ENCODE measurements around the gene ZBTB5. TPM values are rescaled to one million over a fixed set of nuclear protein-coding genes. Genes with fewer than 3 reads are reported as not detected.
"Not testable (repeated sequence)": the region's sequence is repeated elsewhere in the genome, so short reads cannot be mapped to it uniquely, and the experiment has no call there.

ZBTB5 gene
- polyA plus RNA-seq, 2 donors: 6.1 to 9.9 TPM

GRCh38 chr9:37428345-37428744 lies 36.9 kb downstream of the ZBTB5 start:
- Histone ChIP-seq H3K4me3 (ENCODE audit: low read depth in 1 of 2, low read length in 2 of 2) (no peak overlapping the region), H3K9me3 (ENCODE audit: control insufficient read depth in 2 of 2, insufficient read depth in 1 of 2, low read depth in 1 of 2, low read length in 1 of 2) (no peaks in the 10 kb centered on the region), H3K4me1 (ENCODE audit: control insufficient read depth in 2 of 2, insufficient read depth in 2 of 2, low read length in 1 of 2) (peaks cover 17 to 22% of the 10 kb centered on the region in 2 donors), H3K27ac (ENCODE audit: low read depth in 2 of 2, low read length in 1 of 2) (no peak overlapping the region), H3K36me3 (ENCODE audit: control insufficient read depth in 2 of 2, insufficient read depth in 2 of 2, low read length in 1 of 2) (peaks cover 10 to 19% of the 10 kb centered on the region in 2 donors), H3K27me3 (ENCODE audit: control insufficient read depth in 1 of 2, insufficient read depth in 2 of 2, low read length in 2 of 2) (no peaks in the 10 kb centered on the region)
- WGBS, 2 donors: 90 to 92% methylated on average over 14 of the region's 14 CpGs

GRCh38 chr9:37426846-37427245 lies 38.4 kb downstream of the ZBTB5 start:
- Histone ChIP-seq H3K9me3 (ENCODE audit: control insufficient read depth in 2 of 2, insufficient read depth in 1 of 2, low read depth in 1 of 2, low read length in 1 of 2) (no peaks in the 10 kb centered on the region), H3K4me3 (ENCODE audit: low read depth in 1 of 2, low read length in 2 of 2) (no peak overlapping the region), H3K4me1 (ENCODE audit: control insufficient read depth in 2 of 2, insufficient read depth in 2 of 2, low read length in 1 of 2) (peaks cover 17 to 22% of the 10 kb centered on the region in 2 donors), H3K27me3 (ENCODE audit: control insufficient read depth in 1 of 2, insufficient read depth in 2 of 2, low read length in 2 of 2) (no peaks in the 10 kb centered on the region), H3K36me3 (ENCODE audit: control insufficient read depth in 2 of 2, insufficient read depth in 2 of 2, low read length in 1 of 2) (peaks cover 10 to 16% of the 10 kb centered on the region in 2 donors), H3K27ac (ENCODE audit: low read depth in 2 of 2, low read length in 1 of 2) (no peak overlapping the region)
- WGBS, 2 donors: 87 to 89% methylated on average over 6 of the region's 6 CpGs

- 94 to 95% methylated on average over 15 of the region's 15 CpGs for WGBS, 2 donors
- H3K9me3 ChIP-seq (ENCODE audit: control insufficient read depth in 2 of 2, insufficient read depth in 1 of 2, low read depth in 1 of 2, low read length in 1 of 2); H3K4me3 ChIP-seq (ENCODE audit: low read depth in 1 of 2, low read length in 2 of 2); H3K27ac ChIP-seq (ENCODE audit: low read depth in 2 of 2, low read length in 1 of 2); H3K27me3 ChIP-seq (ENCODE audit: control insufficient read depth in 1 of 2, insufficient read depth in 2 of 2, low read length in 2 of 2): not testable (repeated sequence)
- H3K36me3 ChIP-seq (ENCODE audit: control insufficient read depth in 2 of 2, insufficient read depth in 2 of 2, low read length in 1 of 2): peaks cover 10 to 16% of the 10 kb centered on the region in 2 donors
- H3K4me1 ChIP-seq (ENCODE audit: control insufficient read depth in 2 of 2, insufficient read depth in 2 of 2, low read length in 1 of 2): peaks cover 17 to 22% of the 10 kb centered on the region in 2 donors
These were observed 38.8 kb downstream of the ZBTB5 start for GRCh38 chr9:37426431-37426830.

GRCh38 chr9:37425298-37425752 lies 39.9 kb downstream of the ZBTB5 start:
- Histone ChIP-seq H3K27me3 (ENCODE audit: control insufficient read depth in 1 of 2, insufficient read depth in 2 of 2, low read length in 2 of 2) (no peaks in the 10 kb centered on the region), H3K9me3 (ENCODE audit: control insufficient read depth in 2 of 2, insufficient read depth in 1 of 2, low read depth in 1 of 2, low read length in 1 of 2) (no peaks in the 10 kb centered on the region), H3K27ac (ENCODE audit: low read depth in 2 of 2, low read length in 1 of 2) (no peak overlapping the region), H3K4me1 (ENCODE audit: control insufficient read depth in 2 of 2, insufficient read depth in 2 of 2, low read length in 1 of 2) (peaks cover 17 to 22% of the 10 kb centered on the region in 2 donors), H3K36me3 (ENCODE audit: control insufficient read depth in 2 of 2, insufficient read depth in 2 of 2, low read length in 1 of 2) (peaks cover 10 to 13% of the 10 kb centered on the region in 2 donors), H3K4me3 (ENCODE audit: low read depth in 1 of 2, low read length in 2 of 2) (no peak overlapping the region)
- 77 to 78% methylated on average over 11 of the region's 11 CpGs for WGBS, 2 donors

- 62 to 63% methylated on average over 18 of the region's 18 CpGs for WGBS, 2 donors
- Histone ChIP-seq H3K36me3 (ENCODE audit: control insufficient read depth in 2 of 2, insufficient read depth in 2 of 2, low read length in 1 of 2) (peaks cover 10 to 11% of the 10 kb centered on the region in 2 donors), H3K4me1 (ENCODE audit: control insufficient read depth in 2 of 2, insufficient read depth in 2 of 2, low read length in 1 of 2) (peaks cover 17 to 22% of the 10 kb centered on the region in 2 donors), H3K9me3 (ENCODE audit: control insufficient read depth in 2 of 2, insufficient read depth in 1 of 2, low read depth in 1 of 2, low read length in 1 of 2) (no peaks in the 10 kb centered on the region), H3K4me3 (ENCODE audit: low read depth in 1 of 2, low read length in 2 of 2) (no peak overlapping the region), H3K27me3 (ENCODE audit: control insufficient read depth in 1 of 2, insufficient read depth in 2 of 2, low read length in 2 of 2) (no peaks in the 10 kb centered on the region), H3K27ac (ENCODE audit: low read depth in 2 of 2, low read length in 1 of 2) (no peak overlapping the region)
These were observed 40.5 kb downstream of the ZBTB5 start for GRCh38 chr9:37424686-37425297.

GRCh38 chr9:37424204-37424685 lies 41.0 kb downstream of the ZBTB5 start:
- peaks cover 17 to 22% of the 10 kb centered on the region in 2 donors for H3K4me1 ChIP-seq (ENCODE audit: control insufficient read depth in 2 of 2, insufficient read depth in 2 of 2, low read length in 1 of 2)
- H3K27me3 ChIP-seq (ENCODE audit: control insufficient read depth in 1 of 2, insufficient read depth in 2 of 2, low read length in 2 of 2): no peaks in the 10 kb centered on the region
- no peaks in the 10 kb centered on the region for H3K9me3 ChIP-seq (ENCODE audit: control insufficient read depth in 2 of 2, insufficient read depth in 1 of 2, low read depth in 1 of 2, low read length in 1 of 2)
- H3K36me3 ChIP-seq (ENCODE audit: control insufficient read depth in 2 of 2, insufficient read depth in 2 of 2, low read length in 1 of 2): peaks cover 10 to 11% of the 10 kb centered on the region in 2 donors
- 64 to 71% methylated on average over 8 of the region's 8 CpGs for WGBS, 2 donors
- H3K27ac ChIP-seq (ENCODE audit: low read depth in 2 of 2, low read length in 1 of 2): no peak overlapping the region
- H3K4me3 ChIP-seq (ENCODE audit: low read depth in 1 of 2, low read length in 2 of 2): no peak overlapping the region

GRCh38 chr9:37423508-37423907 lies 41.7 kb downstream of the ZBTB5 start:
- Histone ChIP-seq H3K4me3 (ENCODE audit: low read depth in 1 of 2, low read length in 2 of 2) (peak overlapping the region in 1 of 2 donors; percentile 69), H3K27me3 (ENCODE audit: control insufficient read depth in 1 of 2, insufficient read depth in 2 of 2, low read length in 2 of 2) (no peaks in the 10 kb centered on the region), H3K27ac (ENCODE audit: low read depth in 2 of 2, low read length in 1 of 2) (no peak overlapping the region), H3K4me1 (ENCODE audit: control insufficient read depth in 2 of 2, insufficient read depth in 2 of 2, low read length in 1 of 2) (peaks cover 17 to 22% of the 10 kb centered on the region in 2 donors), H3K9me3 (ENCODE audit: control insufficient read depth in 2 of 2, insufficient read depth in 1 of 2, low read depth in 1 of 2, low read length in 1 of 2) (no peaks in the 10 kb centered on the region), H3K36me3 (ENCODE audit: control insufficient read depth in 2 of 2, insufficient read depth in 2 of 2, low read length in 1 of 2) (peaks cover 7 to 11% of the 10 kb centered on the region in 2 donors)
- WGBS, 2 donors: 44 to 60% methylated on average over 2 of the region's 2 CpGs

- H3K27me3 ChIP-seq (ENCODE audit: control insufficient read depth in 1 of 2, insufficient read depth in 2 of 2, low read length in 2 of 2): no peaks in the 10 kb centered on the region
- peaks cover 0 to 6% of the 10 kb centered on the region in 2 donors for H3K36me3 ChIP-seq (ENCODE audit: control insufficient read depth in 2 of 2, insufficient read depth in 2 of 2, low read length in 1 of 2)
- peak within 1 kb of the TSS; percentile 82 to 91 for H3K27ac ChIP-seq (ENCODE audit: low read depth in 2 of 2, low read length in 1 of 2)
- 1% methylated on average over 56 of the region's 56 CpGs for WGBS, 2 donors
- peak within 1 kb of the TSS; percentile 69 to 70 for H3K4me3 ChIP-seq (ENCODE audit: low read depth in 1 of 2, low read length in 2 of 2)
- H3K9me3 ChIP-seq (ENCODE audit: control insufficient read depth in 2 of 2, insufficient read depth in 1 of 2, low read depth in 1 of 2, low read length in 1 of 2): no peaks in the 10 kb centered on the region
- peaks cover 17 to 24% of the 10 kb centered on the region in 2 donors for H3K4me1 ChIP-seq (ENCODE audit: control insufficient read depth in 2 of 2, insufficient read depth in 2 of 2, low read length in 1 of 2)
These were observed 42.8 kb downstream of the ZBTB5 start, which contains the start of gene GRHPR for GRCh38 chr9:37422289-37423104. TSS of gene GRHPR (plus strand) at chr9:37422696. CDS start at chr9:37422751, 55 bp downstream.

- H3K9me3 ChIP-seq (ENCODE audit: control insufficient read depth in 2 of 2, insufficient read depth in 1 of 2, low read depth in 1 of 2, low read length in 1 of 2): no peaks in the 10 kb centered on the region
- peaks cover 0 to 4% of the 10 kb centered on the region in 2 donors for H3K36me3 ChIP-seq (ENCODE audit: control insufficient read depth in 2 of 2, insufficient read depth in 2 of 2, low read length in 1 of 2)
- H3K4me1 ChIP-seq (ENCODE audit: control insufficient read depth in 2 of 2, insufficient read depth in 2 of 2, low read length in 1 of 2): peaks cover 17 to 24% of the 10 kb centered on the region in 2 donors
- H3K4me3 ChIP-seq (ENCODE audit: low read depth in 1 of 2, low read length in 2 of 2): peak overlapping the region; percentile 69 to 70
- peak overlapping the region; percentile 82 to 91 for H3K27ac ChIP-seq (ENCODE audit: low read depth in 2 of 2, low read length in 1 of 2)
- 63 to 69% methylated on average over 8 of the region's 8 CpGs for WGBS, 2 donors
- H3K27me3 ChIP-seq (ENCODE audit: control insufficient read depth in 1 of 2, insufficient read depth in 2 of 2, low read length in 2 of 2): no peaks in the 10 kb centered on the region
These were observed 43.3 kb downstream of the ZBTB5 start for GRCh38 chr9:37421914-37422288.

Measured in esophagus (tissue), 2 donors.